K562 (cell line): ENCODE data around the gene PRICKLE4. TPM values are rescaled to one million over a fixed set of nuclear protein-coding genes. Genes with fewer than 3 reads are reported as not detected.
A peak's percentile ranks its signal among the peaks of the same experiment; 100 is the strongest.

ENCODE experiments used
- BRF1 ChIP-seq: IDR thresholded peaks from 3 replicates; pipeline ENCODE4 v1.6.1; 2011; ENCODE audit warnings: borderline replicate concordance, mild to moderate bottlenecking; ENCODE audit not compliant: insufficient read length; ENCODE audit errors: extremely low read depth
- ESRRB ChIP-seq: fragments of 250-450 bp; sonication (Bioruptor Pico); IDR thresholded peaks from 2 replicates; pipeline ENCODE4 v1.5.0; 2020; ENCODE audit warnings: mild to moderate bottlenecking, moderate library complexity, borderline replicate concordance
- KLF1 ChIP-seq: fragments of 450-650 bp; IDR thresholded peaks from 2 replicates; pipeline ENCODE4 v1.6.1; 2016; ENCODE audit warnings: missing genetic modification characterization, missing compliant biosample characterization
- MAFF ChIP-seq: IDR thresholded peaks from 2 replicates; pipeline ENCODE4 v1.6.1; 2012; ENCODE audit warnings: low read length, improper control_type of control experiment
- NCOR1 ChIP-seq: fragments of 450-650 bp; IDR thresholded peaks from 2 replicates; pipeline ENCODE4 v1.6.1; 2016; ENCODE audit warnings: mild to moderate bottlenecking, moderate library complexity
- PHF8 ChIP-seq: fragments of 200-600 bp; sonication (generic); IDR thresholded peaks from 2 replicates; pipeline ENCODE4 v1.6.1; 2012; ENCODE audit warnings: mixed run types, mild to moderate bottlenecking, inconsistent platforms, low read length, moderate library complexity, borderline replicate concordance
- PHTF2 ChIP-seq: fragments of 250-450 bp; sonication (Bioruptor Pico); IDR thresholded peaks from 2 replicates; pipeline ENCODE4 v1.5.0; 2021; ENCODE audit warnings: mild to moderate bottlenecking
- RBM39 ChIP-seq: fragments of 200-400 bp; formaldehyde crosslinking; optimal IDR thresholded peaks from 2 replicates; pipeline ENCODE3; 2018; ENCODE audit warnings: low read depth, low read length
- SMARCA4 ChIP-seq: fragments of 450-650 bp; IDR thresholded peaks from 2 replicates; pipeline ENCODE4 v1.6.1; 2016
- SNRNP70 ChIP-seq: fragments of 200-400 bp; formaldehyde crosslinking; optimal IDR thresholded peaks from 2 replicates; pipeline ENCODE3; 2017; ENCODE audit warnings: low read depth, low read length
- STAT5A ChIP-seq: IDR thresholded peaks from 2 replicates; pipeline ENCODE4 v1.6.1; 2012; ENCODE audit warnings: low read length, inconsistent platforms, borderline replicate concordance
- ZFP1 ChIP-seq: fragments of 450-650 bp; formaldehyde crosslinking; IDR thresholded peaks from 2 replicates; pipeline ENCODE4 v1.4.0; 2020; ENCODE audit warnings: mild to moderate bottlenecking, mixed read lengths
- polyA plus RNA-seq, 8 experiments: library from polyadenylated mRNA; depleted of rRNA in 4 of 8; stranded (reverse) in 5 of 8; unstranded in 3 of 8; fragments of >200 nt; fragmentation: Nextera tagmentation in 2 of 8; fragmentation: Illumina TruSeq in 1 of 8; extraction: Ambion mirVana in 2 of 8; extraction: Trizol in 1 of 8; gene quantifications; 2 replicates each; pipeline versions ENCODE4 v1.2.1 to v1.2.3, GENCODE V29; 2011 to 2014; ENCODE audit warnings: inconsistent platforms in 1 of 8, missing spikeins in 1 of 8
- total RNA-seq, 7 experiments: library from RNA; depleted of rRNA in 6 of 7; stranded (reverse); fragments of >200 nt in 6 of 7; fragmentation: Illumina TruSeq in 2 of 7; extraction: Trizol in 2 of 7; gene quantifications; 2 replicates each; pipeline versions ENCODE4 v1.2.1 to v1.2.3, GENCODE V29; 2011 to 2021; ENCODE audit warnings: low replicate concordance in 1 of 7
- TF ChIP-seq, protein P1 (sequence below): fragments of 250-450 bp; sonication (Bioruptor Pico); IDR thresholded peaks from 2 replicates; pipeline ENCODE4 v1.8.0; 2021; ENCODE audit warnings: mild to moderate bottlenecking, moderate library complexity
- TF ChIP-seq, protein P2 (sequence below): fragments of 250-450 bp; sonication (Bioruptor Pico); IDR thresholded peaks from 2 replicates; pipeline ENCODE4 v1.4.0; 2020; ENCODE audit warnings: borderline replicate concordance
- TF ChIP-seq, protein P3 (sequence below), 3 experiments: fragments of 200-800 bp in 1 of 3; fragments of 250-450 bp in 1 of 3; fragments of 450-650 bp in 1 of 3; sonication (Bioruptor Pico) in 1 of 3; sonication (Bioruptor generic) in 1 of 3; formaldehyde crosslinking in 1 of 3; IDR thresholded peaks; 2 replicates each; pipeline versions ENCODE4 v1.6.1 to v1.8.0; 2016 to 2022; ENCODE audit warnings: mild to moderate bottlenecking in 2 of 3, missing genetic modification characterization in 2 of 3, missing compliant biosample characterization in 1 of 3, moderate library complexity in 1 of 3

PRICKLE4 gene
- total and polyA plus RNA-seq, 9 of the 15 experiments (the other 6 are each of a cell fraction or from before 2014, with no cell fraction given), result 0.20 to 0.32 (median 0.27) TPM; not detected in 6

DNA sequence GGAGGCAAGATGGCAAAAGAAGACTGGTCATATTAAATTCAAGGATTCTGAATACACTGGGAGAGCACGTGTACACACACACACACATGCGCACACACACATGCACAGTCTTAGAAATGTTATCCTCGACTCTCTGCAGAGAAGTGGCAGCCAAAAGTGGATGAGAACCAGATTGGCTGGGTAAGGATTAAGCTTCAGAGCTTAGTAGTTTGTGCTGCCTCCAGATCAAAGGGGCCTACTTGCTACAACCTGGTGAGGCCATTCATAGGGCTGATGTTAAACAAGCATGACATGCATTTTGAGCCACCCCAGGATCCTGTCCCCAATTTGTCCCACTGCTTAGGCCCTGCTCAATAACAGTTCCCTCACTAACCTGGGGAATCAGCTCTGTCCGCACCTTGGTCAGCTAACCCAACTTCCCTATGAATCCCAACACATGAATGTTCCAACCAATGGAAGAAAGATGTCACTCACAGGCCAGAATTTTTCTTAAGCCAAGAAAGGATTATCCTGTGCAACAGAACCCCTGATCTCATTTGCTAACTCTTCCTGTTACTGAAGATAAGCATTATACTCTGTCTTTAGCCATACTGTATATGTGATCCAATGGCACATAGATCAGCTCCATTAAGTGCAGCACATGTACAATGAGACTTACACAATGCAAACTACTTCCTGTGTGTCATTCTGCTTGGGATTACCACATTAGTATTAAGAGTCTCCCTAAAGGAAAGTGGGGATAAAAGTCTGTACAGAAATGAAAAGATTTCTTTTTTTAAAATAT lies 37.9 kb downstream of the PRICKLE4 start (continued):
- TF ChIP-seq BRF1 (no peak), PHF8 (no peak), PHTF2 (CRISPR knock-in tag) (no peak), MAFF (no peak), NCOR1 (peak; percentile 88), STAT5A (peak; percentile 84), ESRRB (CRISPR knock-in tag) (no peak), KLF1 (tag) (no peak), SNRNP70 (no peak), ZFP1 (CRISPR knock-in tag) (no peak), SMARCA4 (peak; percentile 93), RBM39 (no peak)
- TF ChIP-seq, protein P1, sequence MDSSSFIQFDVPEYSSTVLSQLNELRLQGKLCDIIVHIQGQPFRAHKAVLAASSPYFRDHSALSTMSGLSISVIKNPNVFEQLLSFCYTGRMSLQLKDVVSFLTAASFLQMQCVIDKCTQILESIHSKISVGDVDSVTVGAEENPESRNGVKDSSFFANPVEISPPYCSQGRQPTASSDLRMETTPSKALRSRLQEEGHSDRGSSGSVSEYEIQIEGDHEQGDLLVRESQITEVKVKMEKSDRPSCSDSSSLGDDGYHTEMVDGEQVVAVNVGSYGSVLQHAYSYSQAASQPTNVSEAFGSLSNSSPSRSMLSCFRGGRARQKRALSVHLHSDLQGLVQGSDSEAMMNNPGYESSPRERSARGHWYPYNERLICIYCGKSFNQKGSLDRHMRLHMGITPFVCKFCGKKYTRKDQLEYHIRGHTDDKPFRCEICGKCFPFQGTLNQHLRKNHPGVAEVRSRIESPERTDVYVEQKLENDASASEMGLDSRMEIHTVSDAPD (CRISPR knock-in tag), result no peak
- TF ChIP-seq, protein P2, sequence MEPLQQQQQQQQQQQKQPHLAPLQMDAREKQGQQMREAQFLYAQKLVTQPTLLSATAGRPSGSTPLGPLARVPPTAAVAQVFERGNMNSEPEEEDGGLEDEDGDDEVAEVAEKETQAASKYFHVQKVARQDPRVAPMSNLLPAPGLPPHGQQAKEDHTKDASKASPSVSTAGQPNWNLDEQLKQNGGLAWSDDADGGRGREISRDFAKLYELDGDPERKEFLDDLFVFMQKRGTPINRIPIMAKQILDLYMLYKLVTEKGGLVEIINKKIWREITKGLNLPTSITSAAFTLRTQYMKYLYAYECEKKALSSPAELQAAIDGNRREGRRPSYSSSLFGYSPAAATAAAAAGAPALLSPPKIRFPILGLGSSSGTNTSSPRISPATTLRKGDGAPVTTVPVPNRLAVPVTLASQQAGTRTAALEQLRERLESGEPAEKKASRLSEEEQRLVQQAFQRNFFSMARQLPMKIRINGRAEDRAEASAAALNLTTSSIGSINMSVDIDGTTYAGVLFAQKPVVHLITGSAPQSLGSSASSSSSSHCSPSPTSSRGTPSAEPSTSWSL, result no peak
- TF ChIP-seq, protein P3, sequence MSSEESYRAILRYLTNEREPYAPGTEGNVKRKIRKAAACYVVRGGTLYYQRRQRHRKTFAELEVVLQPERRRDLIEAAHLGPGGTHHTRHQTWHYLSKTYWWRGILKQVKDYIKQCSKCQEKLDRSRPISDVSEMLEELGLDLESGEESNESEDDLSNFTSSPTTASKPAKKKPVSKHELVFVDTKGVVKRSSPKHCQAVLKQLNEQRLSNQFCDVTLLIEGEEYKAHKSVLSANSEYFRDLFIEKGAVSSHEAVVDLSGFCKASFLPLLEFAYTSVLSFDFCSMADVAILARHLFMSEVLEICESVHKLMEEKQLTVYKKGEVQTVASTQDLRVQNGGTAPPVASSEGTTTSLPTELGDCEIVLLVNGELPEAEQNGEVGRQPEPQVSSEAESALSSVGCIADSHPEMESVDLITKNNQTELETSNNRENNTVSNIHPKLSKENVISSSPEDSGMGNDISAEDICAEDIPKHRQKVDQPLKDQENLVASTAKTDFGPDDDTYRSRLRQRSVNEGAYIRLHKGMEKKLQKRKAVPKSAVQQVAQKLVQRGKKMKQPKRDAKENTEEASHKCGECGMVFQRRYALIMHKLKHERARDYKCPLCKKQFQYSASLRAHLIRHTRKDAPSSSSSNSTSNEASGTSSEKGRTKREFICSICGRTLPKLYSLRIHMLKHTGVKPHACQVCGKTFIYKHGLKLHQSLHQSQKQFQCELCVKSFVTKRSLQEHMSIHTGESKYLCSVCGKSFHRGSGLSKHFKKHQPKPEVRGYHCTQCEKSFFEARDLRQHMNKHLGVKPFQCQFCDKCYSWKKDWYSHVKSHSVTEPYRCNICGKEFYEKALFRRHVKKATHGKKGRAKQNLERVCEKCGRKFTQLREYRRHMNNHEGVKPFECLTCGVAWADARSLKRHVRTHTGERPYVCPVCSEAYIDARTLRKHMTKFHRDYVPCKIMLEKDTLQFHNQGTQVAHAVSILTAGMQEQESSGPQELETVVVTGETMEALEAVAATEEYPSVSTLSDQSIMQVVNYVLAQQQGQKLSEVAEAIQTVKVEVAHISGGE (CRISPR knock-in tag; IDR thresholded peaks at IDR 0.05), result peak in 1 of 3 experiments; percentile 82; a peak in 2 of 6 replicates
